ENCODE data around the gene IGFL1. TPM values are rescaled to one million over a fixed set of nuclear protein-coding genes. Genes with fewer than 3 reads are reported as not detected.
"Not testable (repeated sequence)": the region's sequence is repeated elsewhere in the genome, so short reads cannot be mapped to it uniquely, and the experiment has no call there.

The IGFL1 gene
- total RNA-seq (under 1 TPM in 1 of 2 donors, not detected in 1; 0.35 TPM), polyA plus RNA-seq (ENCODE audit: insufficient read length in 6 of 6) (not detected)
- long read RNA-seq, donor 1, result 0 reads
- long read RNA-seq, donor 2, result 0 reads
- long read RNA-seq, donor 3, result 0 reads
- long read RNA-seq, donor 4, result 0 reads
- long read RNA-seq, donor 5, result 0 reads
- long read RNA-seq, donor 6, result 0 reads
- long read RNA-seq, donor 7, result 0 reads
- long read RNA-seq, donor 8, result 0 reads
- long read RNA-seq, donor 9, result 0 reads
- long read RNA-seq, donor 10, result 0 reads
- long read RNA-seq, donor 11, result 0 reads
- long read RNA-seq, donor 12, result 0 reads

DNA sequence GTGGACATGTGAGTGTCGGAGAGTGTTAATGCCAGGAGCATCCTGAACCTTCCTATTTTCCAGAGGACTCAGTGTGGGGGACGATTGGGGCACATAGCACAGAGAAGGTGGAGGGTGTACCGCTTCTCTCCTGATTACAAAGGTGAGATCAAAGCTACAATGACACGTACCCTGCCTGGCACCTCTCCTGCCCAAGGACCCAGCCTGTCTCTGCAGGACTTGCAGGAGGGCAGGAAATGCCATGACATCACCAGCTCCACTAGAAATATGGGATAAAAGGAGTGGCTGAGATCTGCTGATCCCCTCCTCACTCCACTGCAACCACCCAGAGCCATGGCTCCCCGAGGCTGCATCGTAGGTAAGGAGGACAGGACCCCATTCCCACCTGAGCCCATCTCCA lies at the start of gene IGFL1:
Gene IGFL1 (plus strand): TSS at position 301 of the 400 bp plus-strand sequence. CDS start 33 bp downstream, at position 334.
- H3K4me3 ChIP-seq, result no peak within 1 kb of the TSS
- no peak within 1 kb of the TSS for H3K27ac ChIP-seq
- intact Hi-C loops (cut with DNase I), result no loop called here
- TF ChIP-seq, protein P1, sequence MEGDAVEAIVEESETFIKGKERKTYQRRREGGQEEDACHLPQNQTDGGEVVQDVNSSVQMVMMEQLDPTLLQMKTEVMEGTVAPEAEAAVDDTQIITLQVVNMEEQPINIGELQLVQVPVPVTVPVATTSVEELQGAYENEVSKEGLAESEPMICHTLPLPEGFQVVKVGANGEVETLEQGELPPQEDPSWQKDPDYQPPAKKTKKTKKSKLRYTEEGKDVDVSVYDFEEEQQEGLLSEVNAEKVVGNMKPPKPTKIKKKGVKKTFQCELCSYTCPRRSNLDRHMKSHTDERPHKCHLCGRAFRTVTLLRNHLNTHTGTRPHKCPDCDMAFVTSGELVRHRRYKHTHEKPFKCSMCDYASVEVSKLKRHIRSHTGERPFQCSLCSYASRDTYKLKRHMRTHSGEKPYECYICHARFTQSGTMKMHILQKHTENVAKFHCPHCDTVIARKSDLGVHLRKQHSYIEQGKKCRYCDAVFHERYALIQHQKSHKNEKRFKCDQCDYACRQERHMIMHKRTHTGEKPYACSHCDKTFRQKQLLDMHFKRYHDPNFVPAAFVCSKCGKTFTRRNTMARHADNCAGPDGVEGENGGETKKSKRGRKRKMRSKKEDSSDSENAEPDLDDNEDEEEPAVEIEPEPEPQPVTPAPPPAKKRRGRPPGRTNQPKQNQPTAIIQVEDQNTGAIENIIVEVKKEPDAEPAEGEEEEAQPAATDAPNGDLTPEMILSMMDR (IDR thresholded peaks at IDR 0.05), result no peak
- no peaks in the 10 kb centered on the region for H3K4me1 ChIP-seq
- H3K36me3 ChIP-seq, result no peaks in the 10 kb centered on the region
- H3K27me3 ChIP-seq, result peaks cover 0 to 54% of the 10 kb centered on the region in 2 donors
- H3K9me3 ChIP-seq, result no peaks in the 10 kb centered on the region
- ATAC-seq (no peak), DNase-seq (no peak)

DNA sequence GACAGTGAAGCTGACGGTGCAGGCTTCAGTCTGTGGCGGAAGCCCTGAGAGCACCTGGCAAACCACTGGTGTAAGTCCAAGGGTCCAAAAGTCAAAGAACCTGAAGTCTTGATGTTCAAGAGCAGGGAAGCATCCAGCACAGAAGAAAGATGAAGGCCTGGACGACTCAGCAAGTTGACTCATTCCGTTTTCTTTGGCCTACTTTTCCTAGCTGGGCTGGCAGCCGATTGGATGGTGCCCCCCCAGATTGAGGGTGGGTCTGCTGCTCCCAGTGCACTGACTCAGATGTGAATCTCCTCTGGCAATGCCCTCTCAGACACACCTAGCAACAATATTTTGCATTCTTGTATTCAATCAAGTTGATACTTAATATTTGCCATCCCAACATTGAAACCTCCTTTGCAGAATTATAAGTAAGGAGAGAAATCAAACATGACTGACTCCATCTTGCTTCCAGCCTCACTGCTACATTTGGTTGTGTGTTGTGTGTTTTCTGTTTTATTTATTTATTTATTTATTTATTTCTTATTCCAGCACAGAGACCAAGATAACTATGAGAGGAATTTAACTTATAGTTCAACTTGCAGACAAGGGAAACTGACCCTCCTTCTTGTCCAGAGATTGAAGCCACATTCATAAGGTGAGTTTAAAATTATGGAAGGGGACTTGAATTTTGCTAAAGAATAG lies 48.7 kb upstream of the IGFL1 start:
- ATAC-seq, result no peak
- Histone ChIP-seq H3K36me3 (no peaks in the 10 kb centered on the region), H3K4me1 (no peaks in the 10 kb centered on the region), H3K27me3 (peaks cover 0 to 25% of the 10 kb centered on the region in 2 donors), H3K4me3 (no peak overlapping the region), H3K27ac (no peak overlapping the region), H3K9me3 (no peaks in the 10 kb centered on the region)
- TF ChIP-seq, protein P1 (IDR thresholded peaks at IDR 0.05), result no peak
- intact Hi-C loops (cut with DNase I), result loop anchor here in 1 of 2 donors (10.0 kb wide), 1 partner anchor 96 kb away; no protein-coding TSS in a partner anchor
- no peak for DNase-seq

- H3K27me3 ChIP-seq, result peaks cover 0 to 19% of the 10 kb centered on the region in 2 donors
- H3K4me3 ChIP-seq, result no peak overlapping the region
- no peak overlapping the region for H3K27ac ChIP-seq
- H3K9me3 ChIP-seq, result no peaks in the 10 kb centered on the region
- no peak for DNase-seq
- no peaks in the 10 kb centered on the region for H3K36me3 ChIP-seq
- TF ChIP-seq, protein P1 (IDR thresholded peaks at IDR 0.05), result no peak
- no peaks in the 10 kb centered on the region for H3K4me1 ChIP-seq
- ATAC-seq, result no peak
- intact Hi-C loops (cut with DNase I), result loop anchor here in 1 of 2 donors (10.0 kb wide), 1 partner anchor 97 kb away; no protein-coding TSS in a partner anchor
Observed at GRCh38 chr19:46181388-46181779, 48.2 kb upstream of the IGFL1 start.

- H3K4me3 ChIP-seq, result no peak overlapping the region
- TF ChIP-seq, protein P1 (IDR thresholded peaks at IDR 0.05), result no peak
- H3K27ac ChIP-seq, result no peak overlapping the region
- intact Hi-C loops (cut with DNase I), result loop anchor here in 1 of 2 donors (10.0 kb wide), 1 partner anchor 98 kb away; no protein-coding TSS in a partner anchor
- no peak for ATAC-seq
- no peaks in the 10 kb centered on the region for H3K4me1 ChIP-seq
- no peaks in the 10 kb centered on the region for H3K36me3 ChIP-seq
- no peak for DNase-seq
- H3K27me3 ChIP-seq, result peaks cover 0 to 11% of the 10 kb centered on the region in 2 donors
- no peaks in the 10 kb centered on the region for H3K9me3 ChIP-seq
Observed at GRCh38 chr19:46182476-46182875, 47.1 kb upstream of the IGFL1 start.

- H3K4me1 ChIP-seq, H3K27ac ChIP-seq, H3K4me3 ChIP-seq, H3K9me3 ChIP-seq, H3K36me3 ChIP-seq, ATAC-seq, DNase-seq: not testable (repeated sequence)
- intact Hi-C loops (cut with DNase I), result loop anchor here in 1 of 2 donors (5.0 to 10.0 kb wide), 2 partner anchors 100 to 158 kb away; no protein-coding TSS in a partner anchor
- H3K27me3 ChIP-seq, result peaks cover 0 to 23% of the 10 kb centered on the region in 2 donors
Observed at GRCh38 chr19:46184775-46185710, 44.5 kb upstream of the IGFL1 start.
